Activated T-helper 17 cell treated with anti-CD3 and anti-CD28 coated beads, Interleukin-2, amount 50 U/mL, for 72 hours (primary cell): ENCODE data around the gene SERPINA10. TPM values are rescaled to one million over a fixed set of nuclear protein-coding genes. Genes with fewer than 3 reads are reported as not detected.
"Not testable (repeated sequence)": the region's sequence is repeated elsewhere in the genome, so short reads cannot be mapped to it uniquely, and the experiment has no call there.

ENCODE experiments used
- ATAC-seq: fragments of 150-1000 bp; cut with Tn5 transposase; replicated peaks from 2 replicates; pipeline ENCODE4 v1.10.0; 2021; ENCODE audit warnings: mild to moderate bottlenecking, moderate library complexity
- H3K27ac Mint-ChIP-seq: one replicate; pipeline ENCODE4 v1.8.0; 2022; ENCODE audit warnings: mixed read lengths
- H3K27me3 Mint-ChIP-seq: one replicate; pipeline ENCODE4 v1.8.0; 2022; ENCODE audit warnings: mixed read lengths
- H3K36me3 Mint-ChIP-seq: one replicate; pipeline ENCODE4 v1.8.0; 2022; ENCODE audit warnings: low read depth, mild to moderate bottlenecking, mixed read lengths
- H3K4me1 Mint-ChIP-seq: one replicate; pipeline ENCODE4 v1.8.0; 2022; ENCODE audit warnings: mixed read lengths
- H3K4me3 Mint-ChIP-seq: one replicate; pipeline ENCODE4 v1.8.0; 2022; ENCODE audit warnings: mild to moderate bottlenecking, mixed read lengths
- H3K9me3 Mint-ChIP-seq: one replicate; pipeline ENCODE4 v1.8.0; 2022; ENCODE audit warnings: mixed read lengths
- total RNA-seq, 2 donors: library from RNA; stranded (reverse); gene quantifications; one replicate each; pipeline ENCODE4 v1.2.3, GENCODE V29; 2022

The SERPINA10 gene
- total RNA-seq, 2 donors from 2014 or later = not detected

- ATAC-seq = no peak
- Mint-ChIP-seq H3K4me3 (no peak overlapping the region), H3K9me3 (peaks cover 10% of the 10 kb centered on the region), H3K4me1 (no peaks in the 10 kb centered on the region), H3K27me3 (peaks cover 8% of the 10 kb centered on the region), H3K27ac (no peak overlapping the region), H3K36me3 (no peaks in the 10 kb centered on the region)
Measured at GRCh38 chr14:94304243-94304642, 11.2 kb upstream of the SERPINA10 start.

GRCh38 chr14:94303111-94303510, 10.0 kb upstream of the SERPINA10 start:
- no peak overlapping the region for H3K4me3 Mint-ChIP-seq
- H3K27ac Mint-ChIP-seq = no peak overlapping the region
- ATAC-seq = no peak
- H3K4me1 Mint-ChIP-seq = no peaks in the 10 kb centered on the region
- H3K36me3 Mint-ChIP-seq = peaks cover 5% of the 10 kb centered on the region
- no peaks in the 10 kb centered on the region for H3K27me3 Mint-ChIP-seq
- H3K9me3 Mint-ChIP-seq = peaks cover 5% of the 10 kb centered on the region

GRCh38 chr14:94298130-94298529, 5.1 kb upstream of the SERPINA10 start:
- H3K4me3 Mint-ChIP-seq = no peak overlapping the region
- H3K27ac Mint-ChIP-seq = no peak overlapping the region
- peaks cover 21% of the 10 kb centered on the region for H3K36me3 Mint-ChIP-seq
- no peaks in the 10 kb centered on the region for H3K27me3 Mint-ChIP-seq
- peaks cover 7% of the 10 kb centered on the region for H3K4me1 Mint-ChIP-seq
- peaks cover 4% of the 10 kb centered on the region for H3K9me3 Mint-ChIP-seq
- no peak for ATAC-seq

- ATAC-seq = peak; percentile 77
- Mint-ChIP-seq H3K27ac (peak overlapping the region; percentile 64), H3K4me3 (peak overlapping the region; percentile 68), H3K36me3 (peaks cover 21% of the 10 kb centered on the region)
- not testable (repeated sequence) for H3K9me3 Mint-ChIP-seq, H3K27me3 Mint-ChIP-seq, H3K4me1 Mint-ChIP-seq
Measured at GRCh38 chr14:94296181-94296545, 3.1 kb upstream of the SERPINA10 start.

GRCh38 chr14:94295360-94296180, 2.5 kb upstream of the SERPINA10 start:
- H3K36me3 Mint-ChIP-seq = peaks cover 21% of the 10 kb centered on the region
- no peaks in the 10 kb centered on the region for H3K27me3 Mint-ChIP-seq
- ATAC-seq = no peak
- H3K9me3 Mint-ChIP-seq = peaks cover 4% of the 10 kb centered on the region
- peak overlapping the region; percentile 68 for H3K4me3 Mint-ChIP-seq
- H3K4me1 Mint-ChIP-seq = peaks cover 7% of the 10 kb centered on the region
- peak overlapping the region; percentile 64 for H3K27ac Mint-ChIP-seq

- H3K4me3 Mint-ChIP-seq = no peak overlapping the region
Measured at GRCh38 chr14:94293578-94293924, 483 bp upstream of the SERPINA10 start.

GRCh38 chr14:94292526-94292871, 569 bp downstream of the SERPINA10 start:
- ATAC-seq = no peak

More at GRCh38 chr14:94293578-94293924, 483 bp upstream of the SERPINA10 start:
- H3K27me3 Mint-ChIP-seq = no peaks in the 10 kb centered on the region
- H3K9me3 Mint-ChIP-seq = peaks cover 4% of the 10 kb centered on the region
- no peak overlapping the region for H3K27ac Mint-ChIP-seq
- no peak for ATAC-seq
- H3K36me3 Mint-ChIP-seq = peaks cover 18% of the 10 kb centered on the region
- peaks cover 7% of the 10 kb centered on the region for H3K4me1 Mint-ChIP-seq

GRCh38 chr14:94291906-94292525, 1.1 kb downstream of the SERPINA10 start:
- Mint-ChIP-seq H3K27ac (no peak overlapping the region), H3K36me3 (peaks cover 7% of the 10 kb centered on the region), H3K4me3 (no peak overlapping the region), H3K27me3 (no peaks in the 10 kb centered on the region), H3K9me3 (peaks cover 4% of the 10 kb centered on the region), H3K4me1 (peaks cover 7% of the 10 kb centered on the region)
- ATAC-seq = no peak

More at GRCh38 chr14:94292526-94292871, 569 bp downstream of the SERPINA10 start:
- H3K4me1 Mint-ChIP-seq = peaks cover 7% of the 10 kb centered on the region
- no peak overlapping the region for H3K27ac Mint-ChIP-seq
- H3K4me3 Mint-ChIP-seq = no peak overlapping the region
- H3K27me3 Mint-ChIP-seq = no peaks in the 10 kb centered on the region
- peaks cover 4% of the 10 kb centered on the region for H3K9me3 Mint-ChIP-seq
- H3K36me3 Mint-ChIP-seq = peaks cover 11% of the 10 kb centered on the region

GRCh38 chr14:94291159-94291905, 1.7 kb downstream of the SERPINA10 start:
- ATAC-seq = no peak
- Mint-ChIP-seq H3K4me1 (peaks cover 2% of the 10 kb centered on the region), H3K9me3 (no peaks in the 10 kb centered on the region), H3K4me3 (no peak overlapping the region), H3K27ac (peak overlapping the region; percentile 59), H3K27me3 (no peaks in the 10 kb centered on the region), H3K36me3 (no peaks in the 10 kb centered on the region)

GRCh38 chr14:94290197-94290596, 2.9 kb downstream of the SERPINA10 start:
- Mint-ChIP-seq H3K36me3 (no peaks in the 10 kb centered on the region), H3K4me1 (no peaks in the 10 kb centered on the region), H3K4me3 (no peak overlapping the region), H3K27ac (no peak overlapping the region), H3K27me3 (no peaks in the 10 kb centered on the region), H3K9me3 (no peaks in the 10 kb centered on the region)
- no peak for ATAC-seq

GRCh38 chr14:94288610-94289465, 4.2 kb downstream of the SERPINA10 start:
- Mint-ChIP-seq H3K27ac (no peak overlapping the region), H3K36me3 (no peaks in the 10 kb centered on the region), H3K4me1 (no peaks in the 10 kb centered on the region), H3K9me3 (no peaks in the 10 kb centered on the region), H3K27me3 (no peaks in the 10 kb centered on the region), H3K4me3 (no peak overlapping the region)
- no peak for ATAC-seq

- Mint-ChIP-seq H3K4me3 (no peak overlapping the region), H3K9me3 (no peaks in the 10 kb centered on the region), H3K36me3 (peaks cover 23% of the 10 kb centered on the region), H3K27ac (peak overlapping the region; percentile 11), H3K4me1 (no peaks in the 10 kb centered on the region), H3K27me3 (no peaks in the 10 kb centered on the region)
- peak; percentile 68 for ATAC-seq
Measured at GRCh38 chr14:94285158-94285557, 7.9 kb downstream of the SERPINA10 start.

GRCh38 chr14:94284221-94284620, 8.8 kb downstream of the SERPINA10 start:
- Mint-ChIP-seq H3K27me3 (no peaks in the 10 kb centered on the region), H3K27ac (no peak overlapping the region), H3K4me3 (no peak overlapping the region), H3K9me3 (no peaks in the 10 kb centered on the region), H3K36me3 (peaks cover 23% of the 10 kb centered on the region), H3K4me1 (no peaks in the 10 kb centered on the region)
- ATAC-seq = no peak
